IPS-18c (cell line): Measurements from ENCODE around the gene TMCC1.
"Not testable (repeated sequence)": the region's sequence is repeated elsewhere in the genome, so short reads cannot be mapped to it uniquely, and the experiment has no call there.

Experiments
- H3K4me3 ChIP-seq: 2 replicates; pipeline ENCODE4 v1.7.0; 2013; ENCODE audit warnings: low read depth, mild to moderate bottlenecking, low read length, moderate library complexity; ENCODE audit not compliant: insufficient read depth
- H3K9me3 ChIP-seq: one replicate; pipeline ENCODE4 v1.6.1; 2013; ENCODE audit warnings: mild to moderate bottlenecking, low read length, moderate library complexity; ENCODE audit not compliant: control insufficient read depth, insufficient read depth

TMCC1 gene

GRCh38 chr3:129689036-129689435, 204.5 kb downstream of the TMCC1 start:
- Histone ChIP-seq H3K4me3 (no peak overlapping the region), H3K9me3 (no peaks in the 10 kb centered on the region)

- Histone ChIP-seq H3K9me3 (no peaks in the 10 kb centered on the region), H3K4me3 (peak overlapping the region; percentile 17; the same call in 1 of the 2 replicates)
Measured at GRCh38 chr3:129688271-129688895, 205.1 kb downstream of the TMCC1 start.

- Histone ChIP-seq H3K9me3 (no peaks in the 10 kb centered on the region), H3K4me3 (peak overlapping the region; percentile 5; the same call in 1 of the 2 replicates)
Measured at GRCh38 chr3:129687586-129688125, 205.9 kb downstream of the TMCC1 start.

GRCh38 chr3:129686941-129687340, 206.6 kb downstream of the TMCC1 start:
- no peak overlapping the region for H3K4me3 ChIP-seq

GRCh38 chr3:129684270-129684669, 209.2 kb downstream of the TMCC1 start:
- Histone ChIP-seq H3K4me3 (no peak overlapping the region), H3K9me3 (no peaks in the 10 kb centered on the region)

More at GRCh38 chr3:129686941-129687340, 206.6 kb downstream of the TMCC1 start:
- no peaks in the 10 kb centered on the region for H3K9me3 ChIP-seq

- Histone ChIP-seq H3K4me3 (no peak overlapping the region), H3K9me3 (no peaks in the 10 kb centered on the region)
Measured at GRCh38 chr3:129683201-129683600, 210.3 kb downstream of the TMCC1 start.

GRCh38 chr3:129676985-129677384, 216.5 kb downstream of the TMCC1 start:
- H3K9me3 ChIP-seq = no peaks in the 10 kb centered on the region
- no peak overlapping the region for H3K4me3 ChIP-seq

- not testable (repeated sequence) for H3K4me3 ChIP-seq
Measured at GRCh38 chr3:129674798-129675123, 218.8 kb downstream of the TMCC1 start.

GRCh38 chr3:129673897-129674797, 219.4 kb downstream of the TMCC1 start:
- H3K4me3 ChIP-seq = no peak overlapping the region
- H3K9me3 ChIP-seq = no peaks in the 10 kb centered on the region

More at GRCh38 chr3:129674798-129675123, 218.8 kb downstream of the TMCC1 start:
- H3K9me3 ChIP-seq = not testable (repeated sequence)

- H3K4me3 ChIP-seq = no peak overlapping the region
- no peaks in the 10 kb centered on the region for H3K9me3 ChIP-seq
Measured at GRCh38 chr3:129673012-129673411, 220.5 kb downstream of the TMCC1 start.

GRCh38 chr3:129672412-129672811, 221.1 kb downstream of the TMCC1 start:
- Histone ChIP-seq H3K4me3 (no peak overlapping the region), H3K9me3 (no peaks in the 10 kb centered on the region)

GRCh38 chr3:129665024-129665768, 228.3 kb downstream of the TMCC1 start:
- no peak overlapping the region for H3K4me3 ChIP-seq
- H3K9me3 ChIP-seq = no peaks in the 10 kb centered on the region

GRCh38 chr3:129663930-129664646, 229.4 kb downstream of the TMCC1 start:
- Histone ChIP-seq H3K4me3 (no peak overlapping the region), H3K9me3 (no peaks in the 10 kb centered on the region)

GRCh38 chr3:129663045-129663446, 230.5 kb downstream of the TMCC1 start:
- H3K4me3 ChIP-seq = no peak overlapping the region
- H3K9me3 ChIP-seq = no peaks in the 10 kb centered on the region

- H3K9me3 ChIP-seq = no peaks in the 10 kb centered on the region
Measured at GRCh38 chr3:129662191-129662608, 231.3 kb downstream of the TMCC1 start.

GRCh38 chr3:129661766-129662165, 231.7 kb downstream of the TMCC1 start:
- Histone ChIP-seq H3K4me3 (no peak overlapping the region), H3K9me3 (no peaks in the 10 kb centered on the region)

More at GRCh38 chr3:129662191-129662608, 231.3 kb downstream of the TMCC1 start:
- no peak overlapping the region for H3K4me3 ChIP-seq
